HFF-Myc (cell line): ENCODE data around the gene ADAMTS14.

ENCODE experiments used
- DNase-seq: peaks from one replicate; pipeline ENCODE4 v3.0.0-alpha.2; 2011; ENCODE audit warnings: low read depth; ENCODE audit errors: extremely low read depth
- H3K4me3 ChIP-seq: replicated peaks from 2 replicates; pipeline ENCODE4 v1.5.1; 2011; ENCODE audit warnings: low read depth, mild to moderate bottlenecking, control low read depth, low read length
- CTCF ChIP-seq: IDR thresholded peaks from 2 replicates; pipeline ENCODE4 v1.5.1; 2012; ENCODE audit warnings: mild to moderate bottlenecking, low read depth, low read length, control low read depth; ENCODE audit errors: missing control alignments

Gene ADAMTS14

DNA sequence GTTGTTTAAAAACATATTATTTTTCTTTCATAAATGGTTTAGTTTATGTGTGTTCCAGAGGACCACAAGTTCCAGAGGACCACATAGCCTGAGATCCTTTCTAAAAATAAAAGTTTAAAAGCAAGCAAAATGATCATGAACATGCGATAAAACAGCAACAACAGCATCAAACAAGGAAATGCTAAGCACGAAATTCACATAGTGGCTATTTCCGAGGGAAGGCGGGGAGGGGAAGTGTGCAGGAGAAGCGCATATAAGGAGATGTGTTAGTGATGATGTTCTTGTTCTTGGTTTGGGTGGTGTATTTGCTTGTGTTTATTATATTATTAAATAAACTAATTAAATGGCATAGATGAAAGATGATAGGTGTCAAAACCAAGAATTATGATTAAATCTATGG lies 111.7 kb downstream of the ADAMTS14 start:
- no peak overlapping the region for H3K4me3 ChIP-seq
- no peak for DNase-seq
- TF ChIP-seq CTCF: no peak

DNA sequence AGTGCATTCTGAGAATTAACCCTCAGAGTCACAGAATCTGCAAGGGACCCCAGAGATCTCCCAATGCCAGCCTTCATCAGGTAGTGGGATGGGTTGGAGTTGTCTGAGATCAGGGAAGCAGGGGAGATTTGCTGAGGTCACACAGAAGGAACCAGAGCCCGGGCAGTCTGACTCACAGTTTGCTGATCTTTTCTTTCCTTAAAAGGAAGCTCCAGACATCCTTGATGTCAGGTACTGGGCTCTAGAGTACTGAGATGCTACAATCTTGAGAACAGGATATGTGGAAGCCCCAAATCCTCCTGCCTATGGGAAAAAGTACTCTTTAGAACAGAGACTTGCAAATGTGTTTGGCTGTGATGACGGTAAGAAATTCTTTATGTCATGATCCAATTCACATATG lies 112.2 kb downstream of the ADAMTS14 start:
- no peak for DNase-seq
- TF ChIP-seq CTCF: no peak
- no peak overlapping the region for H3K4me3 ChIP-seq

DNA sequence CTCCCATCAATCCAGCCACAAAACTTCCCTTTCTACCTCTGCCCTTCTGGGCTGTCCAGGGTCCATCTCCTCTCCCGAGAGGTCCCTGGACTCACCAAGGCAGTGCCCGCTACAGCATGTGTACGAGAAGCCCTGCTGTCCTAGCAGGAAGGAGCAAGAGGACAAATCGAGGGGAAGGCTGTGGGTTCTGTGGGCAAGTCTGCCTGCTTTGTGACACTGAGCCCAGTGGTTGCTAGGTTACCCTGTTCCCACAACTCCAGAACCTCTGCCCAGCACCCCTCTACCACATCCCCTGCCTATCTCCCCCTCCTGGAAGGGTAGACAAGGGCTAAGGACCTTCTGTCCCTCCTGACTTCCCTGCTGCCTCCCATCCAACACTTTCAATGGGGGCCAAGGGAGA lies 112.9 kb downstream of the ADAMTS14 start, which contains the start of gene TBATA:
TSS of gene TBATA (minus strand) at position 188 of the 400 bp plus-strand sequence. CDS start 1,998 bp downstream, outside the sequence.
- TF ChIP-seq CTCF: no peak

GRCh38 chr10:70786799-70787415 lies 114.6 kb downstream of the ADAMTS14 start:
- H3K4me3 ChIP-seq: no peak overlapping the region
- no peak for TF ChIP-seq CTCF
- no peak for DNase-seq

More for the DNA sequence above, 112.9 kb downstream of the ADAMTS14 start, which contains the start of gene TBATA:
- no peak within 1 kb of the TSS for H3K4me3 ChIP-seq
- DNase-seq: no peak

GRCh38 chr10:70791386-70792039 lies 119.2 kb downstream of the ADAMTS14 start:
- no peak for DNase-seq
- TF ChIP-seq CTCF: no peak
- no peak overlapping the region for H3K4me3 ChIP-seq

DNA sequence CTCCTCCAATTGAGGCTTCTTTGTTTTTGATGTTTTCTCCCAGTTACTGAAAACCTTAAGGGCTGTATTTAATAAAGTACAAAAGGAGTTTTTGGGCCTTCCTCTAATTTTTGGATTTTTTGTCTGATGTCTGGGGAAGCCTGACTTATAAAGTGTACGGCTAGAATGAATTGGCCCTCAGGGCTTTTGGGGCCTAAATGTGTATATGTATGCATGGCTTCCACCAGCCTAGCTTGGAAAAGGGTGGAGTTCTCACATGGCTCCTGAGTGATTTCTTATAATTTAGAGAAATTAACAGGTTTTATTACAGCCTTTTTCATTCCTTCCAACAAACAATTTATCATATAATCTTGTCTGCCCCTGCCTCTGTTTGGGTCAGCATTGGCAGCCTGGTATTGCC lies 123.3 kb downstream of the ADAMTS14 start:
- TF ChIP-seq CTCF: no peak
- H3K4me3 ChIP-seq: no peak overlapping the region
- DNase-seq: no peak

GRCh38 chr10:70797840-70798239 lies 125.5 kb downstream of the ADAMTS14 start:
- DNase-seq: no peak
- no peak overlapping the region for H3K4me3 ChIP-seq
- no peak for TF ChIP-seq CTCF
